ENCODE results near the gene GPRC5B.
A peak's percentile ranks its signal among the peaks of the same experiment; 100 is the strongest.

GPRC5B gene

GRCh38 chr16:19844945-19845641, 39.6 kb downstream of the GPRC5B start:
- peak; percentile 80 for DNase-seq (ENCODE audit: low read depth, low spot score)
- no peak overlapping the region for H3K4me3 ChIP-seq (ENCODE audit: low read depth, low read length)
- in situ Hi-C loops (cut with HindIII; ENCODE audit: low sequenced_read_pairs): no loop called here
- TF ChIP-seq, protein P1, sequence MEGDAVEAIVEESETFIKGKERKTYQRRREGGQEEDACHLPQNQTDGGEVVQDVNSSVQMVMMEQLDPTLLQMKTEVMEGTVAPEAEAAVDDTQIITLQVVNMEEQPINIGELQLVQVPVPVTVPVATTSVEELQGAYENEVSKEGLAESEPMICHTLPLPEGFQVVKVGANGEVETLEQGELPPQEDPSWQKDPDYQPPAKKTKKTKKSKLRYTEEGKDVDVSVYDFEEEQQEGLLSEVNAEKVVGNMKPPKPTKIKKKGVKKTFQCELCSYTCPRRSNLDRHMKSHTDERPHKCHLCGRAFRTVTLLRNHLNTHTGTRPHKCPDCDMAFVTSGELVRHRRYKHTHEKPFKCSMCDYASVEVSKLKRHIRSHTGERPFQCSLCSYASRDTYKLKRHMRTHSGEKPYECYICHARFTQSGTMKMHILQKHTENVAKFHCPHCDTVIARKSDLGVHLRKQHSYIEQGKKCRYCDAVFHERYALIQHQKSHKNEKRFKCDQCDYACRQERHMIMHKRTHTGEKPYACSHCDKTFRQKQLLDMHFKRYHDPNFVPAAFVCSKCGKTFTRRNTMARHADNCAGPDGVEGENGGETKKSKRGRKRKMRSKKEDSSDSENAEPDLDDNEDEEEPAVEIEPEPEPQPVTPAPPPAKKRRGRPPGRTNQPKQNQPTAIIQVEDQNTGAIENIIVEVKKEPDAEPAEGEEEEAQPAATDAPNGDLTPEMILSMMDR (IDR thresholded peaks at IDR 0.05; ENCODE audit: low read depth, low read length): no peak

GRCh38 chr16:19843371-19843770, 41.3 kb downstream of the GPRC5B start:
- DNase-seq (ENCODE audit: low read depth, low spot score): peak; percentile 15
- in situ Hi-C loops (cut with HindIII; ENCODE audit: low sequenced_read_pairs): no loop called here
- no peak overlapping the region for H3K4me3 ChIP-seq (ENCODE audit: low read depth, low read length)
- TF ChIP-seq, protein P1 (IDR thresholded peaks at IDR 0.05; ENCODE audit: low read depth, low read length): no peak

DNA sequence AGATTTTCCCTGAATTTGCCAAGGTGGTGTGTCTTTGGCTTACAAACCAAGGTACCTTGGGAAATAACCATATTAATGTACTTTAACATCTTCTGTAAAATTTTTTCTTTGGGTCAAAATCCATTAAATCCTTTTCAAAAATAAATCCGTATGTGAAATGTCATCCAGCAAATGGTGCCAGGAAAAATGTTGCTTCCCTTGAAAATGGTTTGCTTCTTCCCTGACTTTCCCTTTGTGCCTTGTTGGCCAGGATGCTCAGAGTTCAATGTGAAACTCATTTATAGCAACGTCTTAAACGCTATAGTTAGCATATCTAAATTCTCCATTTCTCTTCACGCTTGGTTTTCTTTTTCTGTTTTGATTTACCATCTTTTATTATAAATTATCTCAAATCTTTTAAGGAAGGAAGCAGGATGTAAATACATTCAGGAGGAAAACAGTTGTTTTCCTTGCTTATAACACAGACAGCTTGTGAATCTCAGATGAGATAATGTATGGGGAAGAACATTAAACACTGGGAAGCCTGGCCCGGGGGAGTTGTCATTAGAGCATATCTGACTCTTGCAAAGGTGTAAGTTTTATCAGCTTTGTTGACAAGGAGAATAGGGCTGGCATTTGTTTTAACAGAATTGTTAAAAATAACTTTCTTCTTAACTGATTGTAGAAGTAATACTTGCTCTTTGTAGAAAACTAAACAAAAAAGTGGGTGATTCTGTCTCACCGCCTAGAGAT, 42.1 kb downstream of the GPRC5B start:
- TF ChIP-seq, protein P1 (IDR thresholded peaks at IDR 0.05; ENCODE audit: low read depth, low read length): no peak
- no peak overlapping the region for H3K4me3 ChIP-seq (ENCODE audit: low read depth, low read length)
- DNase-seq (ENCODE audit: low read depth, low spot score): no peak
- in situ Hi-C loops (cut with HindIII; ENCODE audit: low sequenced_read_pairs): no loop called here

- H3K4me3 ChIP-seq (ENCODE audit: low read depth, low read length): no peak overlapping the region
- TF ChIP-seq, protein P1 (IDR thresholded peaks at IDR 0.05; ENCODE audit: low read depth, low read length): no peak
- DNase-seq (ENCODE audit: low read depth, low spot score): no peak
- in situ Hi-C loops (cut with HindIII; ENCODE audit: low sequenced_read_pairs): no loop called here
Measured at GRCh38 chr16:19841184-19841583, 43.5 kb downstream of the GPRC5B start.

DNA sequence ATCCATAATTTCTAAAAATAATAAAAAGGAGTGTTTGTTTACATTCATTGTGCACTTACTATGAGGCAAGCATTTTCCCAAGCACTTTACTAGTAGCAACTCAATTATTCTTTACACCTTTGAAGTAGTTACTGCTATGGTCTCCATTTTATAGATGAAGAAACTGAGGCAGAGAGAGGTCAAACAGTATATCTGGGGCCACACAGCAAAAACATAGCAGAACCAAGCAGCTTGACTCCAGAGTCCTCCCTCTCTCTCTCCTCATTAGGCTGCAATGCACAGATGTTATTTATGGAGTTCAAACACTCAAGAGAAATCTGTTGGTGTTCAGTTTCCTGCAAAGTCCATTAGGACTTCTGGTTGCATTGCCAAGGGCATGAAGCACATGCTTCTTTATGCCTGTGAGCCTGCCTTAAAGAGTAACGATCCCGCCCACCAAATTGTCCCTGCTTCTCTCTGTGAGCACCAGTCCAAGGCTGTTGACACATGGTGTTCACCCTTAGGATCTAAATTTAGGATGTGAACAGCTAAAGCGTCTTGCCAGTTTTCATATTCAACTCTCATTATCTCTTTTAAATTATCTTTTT, 44.0 kb downstream of the GPRC5B start:
- DNase-seq (ENCODE audit: low read depth, low spot score): no peak
- TF ChIP-seq, protein P1 (IDR thresholded peaks at IDR 0.05; ENCODE audit: low read depth, low read length): no peak
- in situ Hi-C loops (cut with HindIII; ENCODE audit: low sequenced_read_pairs): no loop called here
- no peak overlapping the region for H3K4me3 ChIP-seq (ENCODE audit: low read depth, low read length)

DNA sequence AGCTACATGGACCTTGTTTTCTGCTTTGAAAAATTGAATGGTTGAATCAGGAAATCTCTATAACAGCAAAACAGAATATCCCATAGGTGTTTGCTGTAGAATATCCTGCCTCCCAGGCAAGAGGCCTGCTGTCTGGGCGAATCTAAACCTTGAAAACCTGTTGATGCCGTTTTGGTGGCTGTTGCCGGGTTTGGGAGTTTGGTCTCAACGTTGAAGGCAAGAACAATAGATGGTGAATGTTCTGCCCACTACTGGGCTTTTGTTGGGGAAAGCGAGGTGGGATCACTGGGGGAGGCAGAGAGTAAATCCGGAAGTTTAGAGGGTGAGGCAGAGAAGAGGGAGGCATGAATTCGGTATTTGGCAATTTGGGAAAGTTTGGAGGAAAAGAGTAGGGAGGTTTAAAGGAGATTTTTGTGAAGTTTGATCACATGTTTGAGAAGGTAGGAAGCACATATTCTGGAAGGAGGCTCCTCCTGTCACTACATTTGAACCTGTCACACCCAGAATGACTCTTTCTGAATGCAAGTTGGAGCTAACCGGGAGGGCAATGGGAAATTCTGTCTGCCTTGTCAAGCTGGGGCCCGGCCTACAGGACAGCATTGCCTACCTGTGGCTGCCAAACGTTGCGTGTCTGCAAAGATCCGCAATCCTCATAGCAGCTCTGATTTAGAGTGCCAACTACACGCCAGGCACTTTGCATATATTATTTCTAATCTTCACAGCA, 46.5 kb downstream of the GPRC5B start:
- no peak overlapping the region for H3K4me3 ChIP-seq (ENCODE audit: low read depth, low read length)
- TF ChIP-seq, protein P1 (IDR thresholded peaks at IDR 0.05; ENCODE audit: low read depth, low read length): no peak
- in situ Hi-C loops (cut with HindIII; ENCODE audit: low sequenced_read_pairs): no loop called here
- DNase-seq (ENCODE audit: low read depth, low spot score): no peak

All from astrocyte of the spinal cord (primary cell).